Chondrocyte (in vitro differentiated cells): ENCODE results near the gene MRNIP. TPM values are rescaled to one million over a fixed set of nuclear protein-coding genes. Genes with fewer than 3 reads are reported as not detected.

Experiments
- DNase-seq: peaks from one replicate; pipeline ENCODE4 v3.0.0; 2021; ENCODE audit warnings: mixed read lengths, low spot score
- H3K27ac Mint-ChIP-seq: one replicate; pipeline ENCODE4 v1.8.0; 2021; ENCODE audit warnings: mild to moderate bottlenecking, moderate library complexity, mixed read lengths; ENCODE audit not compliant: unreplicated experiment
- H3K27me3 Mint-ChIP-seq: 2 replicates; pipeline ENCODE4 v1.8.0; 2021; ENCODE audit warnings: low read depth, mixed read lengths
- H3K36me3 Mint-ChIP-seq: 2 replicates; pipeline ENCODE4 v1.8.0; 2021; ENCODE audit warnings: low read depth, mixed read lengths
- H3K4me1 Mint-ChIP-seq: 2 replicates; pipeline ENCODE4 v1.8.0; 2021; ENCODE audit warnings: low read depth, mild to moderate bottlenecking, mixed read lengths
- H3K4me3 Mint-ChIP-seq: one replicate; pipeline ENCODE4 v1.8.0; 2021; ENCODE audit warnings: mild to moderate bottlenecking, moderate library complexity, mixed read lengths; ENCODE audit not compliant: unreplicated experiment
- H3K9me3 Mint-ChIP-seq: 2 replicates; pipeline ENCODE4 v1.8.0; 2021; ENCODE audit warnings: low read depth, mixed read lengths
- CTCF ChIP-seq: fragments of 200-600 bp; sonication (generic); IDR thresholded peaks from 2 replicates; pipeline ENCODE4 v1.5.0; 2021; ENCODE audit warnings: antibody characterized with exemption, mild to moderate bottlenecking, moderate library complexity
- total RNA-seq: library from RNA; stranded (reverse); gene quantifications from 3 replicates; pipeline ENCODE4 v1.2.1, GENCODE V29; 2021

The MRNIP gene
- total RNA-seq, 1 donor from 2014 or later: 13.4 TPM

- H3K9me3 Mint-ChIP-seq: peaks cover 28% of the 10 kb centered on the region
- no peak for TF ChIP-seq CTCF
- no peaks in the 10 kb centered on the region for H3K4me1 Mint-ChIP-seq
- H3K36me3 Mint-ChIP-seq: peaks cover 63% of the 10 kb centered on the region
- DNase-seq: no peak
- H3K27me3 Mint-ChIP-seq: no peaks in the 10 kb centered on the region
- H3K4me3 Mint-ChIP-seq: no peak overlapping the region
- H3K27ac Mint-ChIP-seq: no peak overlapping the region
These were observed 27.7 kb upstream of the MRNIP start for GRCh38 chr5:179886190-179886911.

- no peaks in the 10 kb centered on the region for H3K27me3 Mint-ChIP-seq
- peaks cover 64% of the 10 kb centered on the region for H3K36me3 Mint-ChIP-seq
- no peaks in the 10 kb centered on the region for H3K4me1 Mint-ChIP-seq
- peaks cover 28% of the 10 kb centered on the region for H3K9me3 Mint-ChIP-seq
- no peak overlapping the region for H3K27ac Mint-ChIP-seq
- no peak overlapping the region for H3K4me3 Mint-ChIP-seq
- DNase-seq: peak; percentile 65
- no peak for TF ChIP-seq CTCF
These were observed 27.0 kb upstream of the MRNIP start for GRCh38 chr5:179885491-179886090.

- DNase-seq: no peak
- no peaks in the 10 kb centered on the region for H3K27me3 Mint-ChIP-seq
- no peak overlapping the region for H3K27ac Mint-ChIP-seq
- H3K4me1 Mint-ChIP-seq: no peaks in the 10 kb centered on the region
- peaks cover 50% of the 10 kb centered on the region for H3K36me3 Mint-ChIP-seq
- H3K9me3 Mint-ChIP-seq: peaks cover 28% of the 10 kb centered on the region
- H3K4me3 Mint-ChIP-seq: no peak overlapping the region
- no peak for TF ChIP-seq CTCF
These were observed 24.5 kb upstream of the MRNIP start for GRCh38 chr5:179883163-179883562.

- H3K27me3 Mint-ChIP-seq: no peaks in the 10 kb centered on the region
- peaks cover 28% of the 10 kb centered on the region for H3K9me3 Mint-ChIP-seq
- peaks cover 51% of the 10 kb centered on the region for H3K36me3 Mint-ChIP-seq
- DNase-seq: no peak
- no peak overlapping the region for H3K27ac Mint-ChIP-seq
- no peaks in the 10 kb centered on the region for H3K4me1 Mint-ChIP-seq
- no peak overlapping the region for H3K4me3 Mint-ChIP-seq
- no peak for TF ChIP-seq CTCF
These were observed 23.7 kb upstream of the MRNIP start for GRCh38 chr5:179882338-179882737.

GRCh38 chr5:179880848-179881590 lies 22.4 kb upstream of the MRNIP start:
- Mint-ChIP-seq H3K4me3 (no peak overlapping the region), H3K27me3 (no peaks in the 10 kb centered on the region), H3K9me3 (peaks cover 27% of the 10 kb centered on the region), H3K27ac (no peak overlapping the region), H3K4me1 (no peaks in the 10 kb centered on the region), H3K36me3 (peaks cover 41% of the 10 kb centered on the region)
- DNase-seq: peak; percentile 82
- TF ChIP-seq CTCF: no peak
